ENCODE results near the gene NPAT. TPM values are rescaled to one million over a fixed set of nuclear protein-coding genes. Genes with fewer than 3 reads are reported as not detected.

NPAT gene
- total and polyA plus RNA-seq, 9 donors, result 6.2 to 9.6 (median 8.1) TPM

Other genes starting within 250 kb of the NPAT start
- gene CUL5, start 213.7 kb downstream of the NPAT start, total RNA-seq, result 33.8 TPM
- gene CUL5, start 213.7 kb downstream of the NPAT start, polyA plus RNA-seq (ENCODE audit: insufficient read depth in 1 of 8, insufficient read length in 8 of 8, low replicate concordance in 1 of 8), result 10 to 100 TPM; 17.2 to 28.9 (median 25.1) TPM
- 77.4 TPM for gene ACAT1, start 101.1 kb downstream of the NPAT start, total RNA-seq
- gene ACAT1, start 101.1 kb downstream of the NPAT start, polyA plus RNA-seq (ENCODE audit: insufficient read depth in 1 of 8, insufficient read length in 8 of 8, low replicate concordance in 1 of 8), result 10 to 100 TPM; 50.0 to 69.4 (median 57.1) TPM
- gene ATM, start 429 bp upstream of the NPAT start, total RNA-seq, result 53.8 TPM
- gene ATM, start 429 bp upstream of the NPAT start, polyA plus RNA-seq (ENCODE audit: insufficient read depth in 1 of 8, insufficient read length in 8 of 8, low replicate concordance in 1 of 8), result 10 to 100 TPM; 27.8 to 52.7 (median 33.8) TPM
- 0.66 TPM for gene C11orf65, start 244.9 kb upstream of the NPAT start, total RNA-seq
- gene C11orf65, start 244.9 kb upstream of the NPAT start, polyA plus RNA-seq (ENCODE audit: insufficient read depth in 1 of 8, insufficient read length in 8 of 8, low replicate concordance in 1 of 8), result 1 to 10 TPM in 1 of 8 donors, under 1 TPM in 7; 0.15 to 1.1 (median 0.64) TPM

Data from muscle of leg (tissue), 9 donors.